Right lobe of liver (tissue), 6 donors: Measurements from ENCODE around the gene LIPE. TPM values are rescaled to one million over a fixed set of nuclear protein-coding genes. Genes with fewer than 3 reads are reported as not detected.

ENCODE experiments used
- ATAC-seq, 4 donors: fragments of 200-7000 bp; cut with Tn5 transposase; one replicate each; pipeline ENCODE4 v1.9.1; 2020; ENCODE audit warnings: mild to moderate bottlenecking in 4 of 4, moderate library complexity in 4 of 4
- DNase-seq, 3 donors: peaks; one replicate each; pipeline ENCODE4 v3.0.0-alpha.2; 2020
- H3K27ac ChIP-seq, 3 donors: fragments of 200-600 bp; one replicate each; pipeline ENCODE4 v1.8.0; 2022
- H3K27me3 ChIP-seq, 2 donors: fragments of 200-600 bp; one replicate each; pipeline ENCODE4 v1.8.0; 2022
- H3K36me3 ChIP-seq, 4 donors: fragments of 200-600 bp; sonication (generic) in 1 of 4; one replicate each; pipeline versions ENCODE4 v1.5.1 to v1.8.0; 2017 to 2022; ENCODE audit warnings: control low read depth in 1 of 4
- H3K4me1 ChIP-seq, 4 donors: fragments of 200-600 bp; sonication (generic) in 1 of 4; one replicate each; pipeline versions ENCODE4 v1.5.1 to v1.8.0; 2017 to 2022; ENCODE audit warnings: control low read depth in 1 of 4
- H3K4me3 ChIP-seq, 3 donors: fragments of 200-600 bp; one replicate each; pipeline ENCODE4 v1.8.0; 2022
- H3K9me3 ChIP-seq, 4 donors: fragments of 200-600 bp; sonication (generic) in 1 of 4; one replicate each; pipeline versions ENCODE4 v1.5.1 to v1.8.0; 2017 to 2022; ENCODE audit warnings: control low read depth in 1 of 4
- POLR2A ChIP-seq: fragments of 450-650 bp; IDR thresholded peaks from one replicate; pipeline ENCODE4 v1.6.1; 2017; ENCODE audit warnings: antibody characterized with exemption, mild to moderate bottlenecking
- WGBS: methylation state at CpG from one replicate; pipeline ENCODE4 v1.1.6; 2018; ENCODE audit warnings: low coverage, low lambda C conversion rate; ENCODE audit not compliant: insufficient coverage; ENCODE audit errors: missing lambda C conversion rate; 5-methylcytosine and 5-hydroxymethylcytosine counted together
- intact Hi-C, 2 donors: fragments of 100-400 bp; cut with DNase I; formaldehyde crosslinking; loops; one replicate each; pipeline versions ENCODE4 v1.11.2 to v1.14.1; 2022
- small RNA-seq, 2 experiments: library from RNA; depleted of rRNA; stranded (forward); fragments of <200 nt; gene quantifications; one replicate each; pipeline ENCODE3, GENCODE V24; 2016
- total RNA-seq, 6 experiments: library from RNA; depleted of rRNA in 2 of 6; stranded (reverse); fragments of >200 nt in 2 of 6; fragmentation: NEBNext Ultra II Directional in 3 of 6; extraction: Animal tissue kit (Norgen Biotek cat#: 25700) in 3 of 6; gene quantifications; one replicate each; pipeline versions ENCODE4 v1.1.0 to v1.2.4, GENCODE V29; 2016 to 2023
- TF ChIP-seq, protein P1 (sequence below), 4 donors: fragments of 200-600 bp in 3 of 4; fragments of 450-650 bp in 1 of 4; IDR thresholded peaks; one replicate each; pipeline versions ENCODE4 v1.5.1 to v1.8.0; 2016 to 2022; ENCODE audit warnings: antibody characterized with exemption in 4 of 4, mild to moderate bottlenecking in 2 of 4
- donor health status: DM: no; HTN: yes; CAD: no.
- donor health status: DM: no; HTN: no; CAD: no.
- donor health status: DM: no; HTN: no; CAD: no.
- donor health status: DM: no; HTN: yes; CAD: no.
- donor health status: DM: no; HTN: yes; CAD: no.

LIPE gene
- total RNA-seq, 6 experiments from 2014 or later, result 0.87 to 2.5 (median 1.8) TPM

DNA sequence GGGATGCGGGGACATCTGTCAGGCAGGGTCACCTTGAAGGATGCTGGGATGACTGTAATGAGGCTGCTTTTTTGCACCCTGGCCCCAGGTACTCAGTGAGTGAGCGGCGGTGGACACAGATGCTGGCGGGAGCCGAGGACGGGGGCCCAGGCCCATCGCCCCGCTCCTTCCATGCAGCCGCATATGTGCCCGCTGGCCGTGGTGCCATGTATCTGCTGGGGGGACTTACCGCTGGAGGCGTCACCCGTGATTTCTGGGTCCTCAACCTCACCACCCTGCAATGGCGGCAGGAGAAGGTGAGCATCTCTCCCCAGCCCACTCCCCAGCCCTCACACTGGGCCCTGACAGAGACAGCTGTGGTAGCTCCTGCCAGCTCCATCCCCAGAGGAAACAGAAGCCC, 70.5 kb downstream of the LIPE start:
- WGBS, result 100% methylated on average over 1 of the region's 15 CpGs
- no peaks in the 10 kb centered on the region for H3K4me1 ChIP-seq
- peaks cover 0 to 3% (median 0%) of the 10 kb centered on the region in 4 donors for H3K36me3 ChIP-seq
- H3K27me3 ChIP-seq, result no peaks in the 10 kb centered on the region
- no peak overlapping the region for H3K27ac ChIP-seq
- no peaks in the 10 kb centered on the region for H3K9me3 ChIP-seq
- no peak overlapping the region for H3K4me3 ChIP-seq
- intact Hi-C loops, result no loop called here
- ATAC-seq (no peak), DNase-seq (no peak)
- TF ChIP-seq POLR2A, result no peak
- TF ChIP-seq, protein P1, sequence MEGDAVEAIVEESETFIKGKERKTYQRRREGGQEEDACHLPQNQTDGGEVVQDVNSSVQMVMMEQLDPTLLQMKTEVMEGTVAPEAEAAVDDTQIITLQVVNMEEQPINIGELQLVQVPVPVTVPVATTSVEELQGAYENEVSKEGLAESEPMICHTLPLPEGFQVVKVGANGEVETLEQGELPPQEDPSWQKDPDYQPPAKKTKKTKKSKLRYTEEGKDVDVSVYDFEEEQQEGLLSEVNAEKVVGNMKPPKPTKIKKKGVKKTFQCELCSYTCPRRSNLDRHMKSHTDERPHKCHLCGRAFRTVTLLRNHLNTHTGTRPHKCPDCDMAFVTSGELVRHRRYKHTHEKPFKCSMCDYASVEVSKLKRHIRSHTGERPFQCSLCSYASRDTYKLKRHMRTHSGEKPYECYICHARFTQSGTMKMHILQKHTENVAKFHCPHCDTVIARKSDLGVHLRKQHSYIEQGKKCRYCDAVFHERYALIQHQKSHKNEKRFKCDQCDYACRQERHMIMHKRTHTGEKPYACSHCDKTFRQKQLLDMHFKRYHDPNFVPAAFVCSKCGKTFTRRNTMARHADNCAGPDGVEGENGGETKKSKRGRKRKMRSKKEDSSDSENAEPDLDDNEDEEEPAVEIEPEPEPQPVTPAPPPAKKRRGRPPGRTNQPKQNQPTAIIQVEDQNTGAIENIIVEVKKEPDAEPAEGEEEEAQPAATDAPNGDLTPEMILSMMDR (IDR thresholded peaks at IDR 0.05), result no peak

DNA sequence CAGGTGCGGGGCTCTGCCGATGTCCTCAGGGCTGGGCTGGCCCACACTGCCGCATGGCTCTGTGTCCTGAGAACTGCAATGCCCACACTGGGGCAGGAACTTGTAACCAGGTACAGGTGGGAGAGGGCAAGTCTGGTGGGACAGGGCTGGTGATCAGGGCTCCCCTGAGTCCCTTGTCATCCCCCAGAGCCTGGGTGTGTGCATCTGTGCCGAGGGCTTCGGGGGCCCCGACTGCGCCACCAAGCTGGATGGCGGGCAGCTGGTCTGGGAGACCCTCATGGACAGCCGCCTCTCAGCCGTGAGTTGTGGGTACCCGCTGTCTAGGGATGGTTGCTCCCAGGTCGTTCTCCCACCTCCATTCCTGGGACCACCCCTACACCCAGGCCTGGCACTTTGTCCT, 71.3 kb downstream of the LIPE start:
- intact Hi-C loops, result no loop called here
- DNase-seq (no peak), ATAC-seq (no peak)
- WGBS, result no CpG with 5 or more reads among the region's 12 CpGs
- H3K27ac ChIP-seq, result no peak overlapping the region
- no peaks in the 10 kb centered on the region for H3K27me3 ChIP-seq
- no peaks in the 10 kb centered on the region for H3K4me1 ChIP-seq
- no peak overlapping the region for H3K4me3 ChIP-seq
- no peaks in the 10 kb centered on the region for H3K9me3 ChIP-seq
- TF ChIP-seq, protein P1 (IDR thresholded peaks at IDR 0.05), result no peak
- TF ChIP-seq POLR2A, result no peak
- peaks cover 0 to 5% (median 0%) of the 10 kb centered on the region in 4 donors for H3K36me3 ChIP-seq

DNA sequence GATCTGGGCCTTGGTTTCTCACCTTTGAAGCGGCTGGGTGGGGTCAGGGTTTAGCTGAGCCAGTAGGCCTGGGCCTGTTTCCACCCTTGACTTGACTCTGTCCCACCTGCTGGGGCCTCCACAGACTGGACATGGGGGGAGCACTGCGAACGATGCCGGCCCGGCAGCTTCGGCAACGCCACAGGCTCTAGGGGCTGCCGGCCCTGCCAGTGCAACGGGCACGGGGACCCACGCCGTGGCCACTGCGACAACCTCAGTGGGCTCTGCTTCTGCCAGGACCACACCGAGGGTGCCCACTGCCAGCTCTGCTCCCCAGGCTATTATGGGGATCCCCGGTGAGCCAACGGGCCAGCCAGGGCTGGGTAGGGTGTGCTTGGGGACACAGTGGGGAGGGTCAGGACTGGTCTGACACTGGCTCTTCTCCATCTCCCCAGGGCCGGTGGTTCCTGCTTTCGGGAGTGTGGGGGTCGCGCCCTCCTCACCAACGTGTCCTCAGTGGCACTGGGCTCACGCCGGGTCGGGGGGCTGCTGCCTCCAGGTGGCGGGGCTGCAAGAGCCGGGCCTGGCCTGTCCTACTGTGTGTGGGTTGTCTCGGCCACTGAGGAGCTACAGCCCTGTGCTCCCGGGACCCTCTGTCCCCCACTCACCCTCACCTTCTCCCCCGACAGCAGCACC, 73.7 kb downstream of the LIPE start:
- intact Hi-C loops, result no loop called here
- no peaks in the 10 kb centered on the region for H3K9me3 ChIP-seq
- H3K27ac ChIP-seq, result no peak overlapping the region
- peaks cover 0 to 5% (median 0%) of the 10 kb centered on the region in 4 donors for H3K36me3 ChIP-seq
- H3K27me3 ChIP-seq, result no peaks in the 10 kb centered on the region
- no peak for TF ChIP-seq POLR2A
- TF ChIP-seq, protein P1 (IDR thresholded peaks at IDR 0.05), result no peak
- H3K4me3 ChIP-seq, result no peak overlapping the region
- H3K4me1 ChIP-seq, result no peaks in the 10 kb centered on the region
- WGBS, result 100% methylated on average over 2 of the region's 29 CpGs
- DNase-seq (no peak), ATAC-seq (no peak)

DNA sequence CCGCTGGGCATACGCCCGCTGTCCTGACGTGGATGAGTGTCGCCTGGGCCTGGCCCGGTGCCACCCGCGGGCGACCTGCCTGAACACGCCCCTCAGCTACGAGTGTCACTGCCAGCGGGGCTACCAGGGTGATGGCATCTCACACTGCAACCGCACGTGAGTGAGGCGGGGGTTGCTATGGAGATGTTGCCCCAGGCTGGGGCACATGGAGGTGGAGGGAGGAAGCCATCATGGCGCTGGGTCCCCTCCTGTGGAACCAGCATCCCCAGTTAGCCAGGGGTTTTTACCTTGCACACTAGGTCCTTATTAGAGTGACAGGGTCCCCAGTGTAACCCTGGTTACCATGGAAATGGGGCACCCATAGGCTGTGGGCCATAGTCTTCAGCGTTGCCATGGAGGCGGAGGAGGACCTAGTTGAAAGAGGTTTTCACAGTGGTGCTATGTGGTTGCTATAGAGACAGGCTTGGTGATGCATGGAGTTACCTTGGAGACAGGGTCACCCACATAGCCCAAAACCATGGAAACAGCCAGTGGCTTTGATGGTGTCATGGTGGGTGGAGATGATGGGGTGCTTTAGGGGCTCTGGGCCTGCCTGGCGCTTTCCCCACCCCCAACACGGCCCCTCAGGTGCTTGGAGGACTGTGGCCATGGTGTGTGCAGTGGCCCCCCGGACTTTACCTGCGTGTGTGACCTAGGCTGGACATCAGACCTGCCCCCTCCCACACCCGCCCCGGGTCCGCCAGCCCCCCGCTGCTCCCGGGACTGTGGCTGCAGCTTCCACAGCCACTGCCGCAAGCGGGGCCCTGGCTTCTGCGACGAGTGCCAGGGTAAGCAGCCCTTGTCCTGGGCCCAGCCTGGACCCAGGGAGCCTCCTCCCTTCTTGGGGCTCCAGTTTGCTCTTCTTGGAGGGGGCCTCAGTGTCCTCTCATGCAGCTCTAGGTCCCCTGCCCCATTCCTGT, 74.6 kb downstream of the LIPE start:
- H3K36me3 ChIP-seq, result peaks cover 0 to 5% (median 0%) of the 10 kb centered on the region in 4 donors
- intact Hi-C loops, result no loop called here
- no peak overlapping the region for H3K4me3 ChIP-seq
- no peaks in the 10 kb centered on the region for H3K9me3 ChIP-seq
- H3K27ac ChIP-seq, result no peak overlapping the region
- TF ChIP-seq, protein P1 (IDR thresholded peaks at IDR 0.05), result no peak
- no peak for TF ChIP-seq POLR2A
- no peaks in the 10 kb centered on the region for H3K4me1 ChIP-seq
- WGBS, result 40% methylated on average over 1 of the region's 31 CpGs
- ATAC-seq, result no peak
- DNase-seq, result no peak
- H3K27me3 ChIP-seq, result no peaks in the 10 kb centered on the region

Small RNA genes lying within 50 kb of the gene (small RNA-seq; reads per million reads assigned to genes)
- gene RNU4-60P, result 0 reads per million in 2 experiments

Other genes starting within 250 kb of the LIPE start
- gene DEDD2, start 209.7 kb downstream of the LIPE start, total RNA-seq, result 10 to 100 TPM in 5 of 6 experiments, 1 to 10 TPM in 1; 8.1 to 18.0 (median 15.0) TPM
- 1 to 10 TPM; 1.9 to 3.9 (median 3.4) TPM for gene ZNF526, start 207.1 kb downstream of the LIPE start, total RNA-seq
- gene GSK3A, start 184.8 kb downstream of the LIPE start, total RNA-seq, result 10 to 100 TPM; 12.3 to 14.8 (median 13.5) TPM
- 10 to 100 TPM; 15.4 to 35.7 (median 30.5) TPM for gene ERF, start 172.3 kb downstream of the LIPE start, total RNA-seq
- 10 to 100 TPM; 19.9 to 53.6 (median 35.2) TPM for gene CIC, start 158.1 kb downstream of the LIPE start, total RNA-seq
- gene PRR19, start 125.3 kb downstream of the LIPE start, total RNA-seq, result under 1 TPM; 0.18 to 0.74 (median 0.21) TPM
- gene PAFAH1B3, start 124.8 kb downstream of the LIPE start, total RNA-seq, result 10 to 100 TPM in 1 of 6 experiments, 1 to 10 TPM in 5; 1.6 to 10.6 (median 5.0) TPM
- gene TMEM145, start 114.1 kb downstream of the LIPE start, total RNA-seq, result under 1 TPM in 3 of 6 experiments, not detected in 3; 0.10 to 0.16 (median 0.12) TPM
- 10 to 100 TPM in 1 of 6 experiments, 1 to 10 TPM in 5; 5.5 to 11.0 (median 8.7) TPM for gene MEGF8, start 101.8 kb downstream of the LIPE start, total RNA-seq
- gene CNFN, start 37.1 kb downstream of the LIPE start, total RNA-seq, result not detected
- under 1 TPM in 1 of 6 experiments, not detected in 5; 0.29 TPM for gene CXCL17, start 15.6 kb upstream of the LIPE start, total RNA-seq
- 10 to 100 TPM; 27.4 to 64.6 (median 45.7) TPM for gene CEACAM1, start 101.1 kb upstream of the LIPE start, total RNA-seq
- gene CEACAM8, start 167.5 kb upstream of the LIPE start, total RNA-seq, result under 1 TPM in 3 of 6 experiments, not detected in 3; 0.42 to 0.68 (median 0.66) TPM